GM19043 (cell line): ENCODE data around the gene MRTFB.

Source experiments
- ATAC-seq: cut with Tn5 transposase; IDR thresholded peaks from one replicate; pipeline ENCODE4 v1.9.1; 2021; ENCODE audit warnings: low read depth; ENCODE audit not compliant: unreplicated experiment

The MRTFB gene

DNA sequence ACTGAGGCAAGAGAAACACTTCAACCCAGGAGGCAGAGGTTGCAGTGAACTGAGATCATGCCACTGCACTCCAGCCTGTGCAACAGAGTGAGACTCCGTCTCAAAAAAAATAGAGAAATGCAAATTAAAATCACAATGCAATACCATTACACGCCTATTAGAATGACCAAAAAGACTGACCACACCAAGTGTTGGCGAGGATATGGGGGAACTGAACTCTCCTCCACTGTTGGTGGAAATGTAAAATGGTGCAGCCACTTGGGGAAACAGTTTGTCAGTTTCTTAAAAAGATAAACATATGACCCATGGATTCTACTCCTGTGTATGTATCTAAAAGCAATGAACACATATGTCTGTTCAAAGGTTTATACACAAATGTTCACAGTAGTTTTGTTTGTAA lies 204.8 kb downstream of the MRTFB start:
- no peak for ATAC-seq

DNA sequence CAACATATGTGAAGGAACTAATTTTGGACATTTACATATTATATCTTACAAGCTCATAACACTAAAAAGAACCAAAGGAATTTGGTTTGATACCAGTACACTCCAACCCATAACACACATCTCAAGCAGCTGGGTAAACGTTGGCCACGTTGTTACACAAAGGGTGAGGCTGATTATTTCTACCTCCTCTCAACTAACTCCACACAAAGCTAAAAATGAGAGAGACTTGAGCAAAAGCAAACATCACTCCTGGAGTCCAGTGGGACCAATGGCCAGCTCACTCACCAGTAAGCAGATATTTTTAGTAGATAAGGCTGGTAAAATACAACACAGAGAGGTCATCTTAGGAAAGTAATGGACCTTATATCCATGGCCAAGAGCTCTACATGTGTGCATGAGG lies 207.6 kb downstream of the MRTFB start:
- no peak for ATAC-seq

DNA sequence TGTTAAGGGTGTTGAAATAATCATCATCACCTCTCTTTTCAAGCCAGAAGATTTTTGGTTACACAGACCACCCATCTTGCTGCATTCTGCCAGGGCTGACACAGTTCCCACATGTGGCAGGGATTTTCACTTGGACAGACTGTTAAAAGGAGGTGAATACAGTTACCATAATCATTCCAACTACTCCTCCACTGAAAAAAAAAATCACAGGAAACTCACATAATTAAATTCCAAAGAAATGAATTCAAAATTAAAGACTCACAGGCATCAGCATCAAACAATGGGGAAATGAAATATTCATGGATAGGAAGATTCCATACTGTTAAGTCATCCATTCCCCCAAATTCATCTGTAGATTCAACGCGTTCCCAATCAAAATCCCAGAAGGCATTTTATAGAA lies 209.4 kb downstream of the MRTFB start:
- no peak for ATAC-seq

DNA sequence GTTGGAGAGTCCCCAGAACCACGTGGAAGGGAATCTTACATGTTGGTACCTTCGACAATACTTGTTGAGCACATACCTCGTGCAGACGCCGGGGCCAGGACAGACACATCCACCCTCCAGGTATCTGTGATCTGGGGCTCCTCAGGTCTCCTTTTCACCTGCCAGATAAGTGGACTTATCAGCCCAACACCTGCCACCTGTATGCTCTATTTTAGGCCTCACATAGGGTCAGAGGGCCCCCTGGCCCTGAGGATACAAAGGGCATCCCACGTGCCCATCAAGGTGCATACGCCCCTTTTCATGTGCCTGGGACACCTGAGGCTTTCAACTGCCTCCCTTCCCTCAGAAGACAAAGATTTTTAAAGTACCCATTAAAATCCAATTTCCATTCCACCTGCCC lies 212.7 kb downstream of the MRTFB start:
- no peak for ATAC-seq

DNA sequence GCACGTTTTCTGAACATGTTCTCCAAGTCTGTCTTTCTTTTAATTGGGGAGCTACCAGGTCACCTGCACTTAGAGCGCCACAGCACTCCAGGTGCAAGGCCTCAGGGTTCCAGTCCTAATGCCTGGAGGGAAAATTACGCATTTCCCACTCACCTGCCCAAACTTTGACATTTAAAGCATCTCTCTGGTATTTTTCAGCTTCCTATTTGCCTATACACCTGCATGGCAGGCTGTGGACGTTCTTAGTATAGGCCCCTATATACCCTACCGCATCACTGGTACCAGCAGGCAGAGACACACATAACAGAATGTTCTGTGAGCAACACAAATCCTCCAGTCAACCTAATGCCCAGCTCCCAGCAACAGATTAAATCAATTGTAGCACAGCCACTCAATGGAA lies 213.3 kb downstream of the MRTFB start:
- no peak for ATAC-seq

DNA sequence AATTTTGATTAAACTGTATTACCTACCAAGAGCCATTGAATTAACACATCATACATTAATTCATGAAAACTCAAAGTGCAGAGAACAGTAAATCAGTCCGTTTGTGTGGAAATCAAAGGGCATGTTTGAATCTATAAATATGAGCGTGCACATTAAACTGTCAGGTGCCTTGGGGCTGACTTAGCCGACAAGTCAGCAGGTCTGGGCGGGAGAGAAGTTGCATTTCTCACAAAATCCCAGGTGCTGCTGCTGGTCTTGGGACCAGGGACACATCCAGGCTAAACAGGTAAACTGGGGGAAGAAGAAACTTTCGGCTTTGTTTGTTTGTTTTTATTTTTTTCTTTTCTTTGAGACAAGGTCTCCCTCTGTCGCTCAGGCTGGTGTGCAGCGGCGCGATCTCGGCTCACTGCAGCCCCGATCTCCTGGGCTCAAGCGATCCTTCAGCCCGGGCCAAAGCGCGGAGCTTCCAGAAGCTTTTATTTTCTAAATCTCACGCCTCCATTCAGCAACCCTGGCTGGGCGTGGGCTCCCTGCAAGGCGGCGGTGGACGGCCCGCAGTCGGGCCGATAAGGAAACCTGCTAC lies 213.9 kb downstream of the MRTFB start:
- peak; percentile 35 for ATAC-seq

DNA sequence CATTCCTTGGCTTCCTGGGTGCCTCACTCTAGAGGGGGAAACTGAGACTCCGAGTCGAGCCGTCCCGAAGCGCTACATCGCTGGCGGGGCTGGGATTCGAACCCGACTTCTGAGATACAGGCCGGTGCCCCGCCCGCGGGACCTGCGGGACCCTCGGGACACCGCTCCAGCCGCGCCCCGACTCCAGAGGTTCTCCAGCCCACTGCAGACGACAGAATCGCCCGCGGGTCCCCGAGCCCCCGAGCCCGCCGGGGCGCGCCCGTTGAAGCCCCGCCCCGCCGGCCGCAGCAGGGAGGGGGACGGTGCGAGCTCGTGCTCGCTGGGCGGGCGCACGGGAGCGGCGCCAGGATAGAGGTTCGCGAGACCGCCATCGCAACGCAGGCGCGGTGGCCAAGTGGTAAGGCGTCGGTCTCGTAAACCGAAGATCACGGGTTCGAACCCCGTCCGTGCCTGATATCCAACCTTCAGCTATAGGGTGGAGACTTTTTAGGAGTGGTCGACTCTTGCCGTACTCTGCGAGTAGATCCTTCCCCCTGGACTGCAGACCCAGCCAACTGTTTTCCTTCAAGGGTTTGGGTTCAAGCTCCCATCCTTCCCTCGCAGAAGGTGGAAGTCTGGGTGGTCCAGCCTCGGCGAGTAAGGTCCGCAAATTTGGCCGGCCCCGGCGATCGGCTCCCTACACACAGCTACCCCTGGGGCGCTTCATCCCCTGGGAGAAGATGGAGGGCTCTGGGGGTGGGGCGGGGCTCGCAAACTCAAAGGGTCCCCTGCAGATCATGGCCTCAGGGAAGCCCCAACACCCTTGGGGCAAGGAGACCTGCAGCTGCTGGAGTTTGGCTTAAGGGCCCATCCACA lies 214.6 kb downstream of the MRTFB start:
- ATAC-seq = peak; percentile 64

DNA sequence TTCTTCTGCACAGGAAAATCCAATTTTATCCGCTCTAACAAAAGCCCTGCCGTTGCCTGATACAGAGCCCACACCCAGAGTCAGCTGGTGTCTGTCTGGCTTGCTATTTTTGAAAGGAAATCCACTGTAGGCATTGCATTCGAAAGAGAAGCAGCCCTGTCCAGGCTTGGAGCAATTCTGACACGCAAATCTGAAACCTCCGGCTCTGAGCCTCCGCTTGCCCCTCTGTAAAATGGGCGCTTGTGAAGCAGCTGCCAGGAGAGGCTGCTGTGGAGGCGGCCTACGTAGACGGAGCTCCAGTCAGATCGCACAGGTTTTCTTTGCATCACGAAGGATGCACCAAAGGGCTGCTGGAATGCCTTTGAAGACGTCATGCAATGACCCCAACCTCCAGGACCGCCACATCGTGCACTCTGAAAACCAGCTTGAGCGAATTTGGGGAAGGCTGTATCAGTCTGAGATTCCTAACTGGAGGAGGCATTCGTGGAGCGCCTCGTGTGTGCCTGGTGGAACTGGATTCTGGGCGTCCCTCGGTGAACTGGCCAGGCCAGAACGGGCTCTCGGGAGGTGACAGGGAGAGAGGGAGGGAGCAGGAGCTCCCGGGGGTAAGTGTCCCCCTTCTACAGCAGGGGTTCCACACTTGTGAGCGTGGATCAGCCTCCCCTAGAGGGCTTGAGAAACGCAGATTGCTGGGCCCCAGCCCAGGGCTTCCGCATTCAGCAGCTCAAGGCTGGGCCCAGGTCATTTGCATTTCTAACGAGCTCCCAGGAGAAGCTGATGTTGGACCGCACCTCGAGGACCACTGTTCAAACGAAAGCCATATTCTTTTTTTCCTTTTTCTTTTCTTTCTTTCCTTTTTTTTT lies 215.5 kb downstream of the MRTFB start:
- no peak for ATAC-seq

GRCh38 chr16:14289692-14290340 lies 218.7 kb downstream of the MRTFB start:
- no peak for ATAC-seq

DNA sequence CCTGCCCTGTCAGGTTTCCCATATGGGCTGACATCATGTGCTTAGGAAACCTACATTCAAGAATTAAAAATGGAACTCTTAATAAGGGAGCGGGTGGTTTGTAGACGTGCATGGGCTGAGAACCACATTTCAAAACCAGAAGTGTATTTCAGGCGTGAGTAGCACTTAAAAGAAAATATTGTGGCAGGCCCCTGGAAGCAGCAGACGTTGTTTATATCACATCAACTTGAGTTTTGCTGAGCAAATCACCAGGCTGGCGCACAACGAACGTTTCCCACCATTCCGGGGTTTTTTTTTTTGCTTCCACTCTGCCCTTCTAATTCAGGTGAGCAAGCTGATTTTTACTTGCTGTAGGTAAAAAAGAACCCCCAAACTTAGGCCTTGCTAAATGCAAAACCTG lies 220.2 kb downstream of the MRTFB start:
- ATAC-seq = no peak

GRCh38 chr16:14292051-14292825 lies 221.1 kb downstream of the MRTFB start:
- no peak for ATAC-seq

GRCh38 chr16:14296663-14297062 lies 225.5 kb downstream of the MRTFB start:
- ATAC-seq = no peak

- no peak for ATAC-seq
These were observed 227.4 kb downstream of the MRTFB start for GRCh38 chr16:14298374-14299122.

GRCh38 chr16:14300705-14301168 lies 229.6 kb downstream of the MRTFB start:
- no peak for ATAC-seq

GRCh38 chr16:14301169-14302030 lies 230.3 kb downstream of the MRTFB start:
- no peak for ATAC-seq

GRCh38 chr16:14302031-14302398 lies 230.9 kb downstream of the MRTFB start:
- ATAC-seq = peak; percentile 54

DNA sequence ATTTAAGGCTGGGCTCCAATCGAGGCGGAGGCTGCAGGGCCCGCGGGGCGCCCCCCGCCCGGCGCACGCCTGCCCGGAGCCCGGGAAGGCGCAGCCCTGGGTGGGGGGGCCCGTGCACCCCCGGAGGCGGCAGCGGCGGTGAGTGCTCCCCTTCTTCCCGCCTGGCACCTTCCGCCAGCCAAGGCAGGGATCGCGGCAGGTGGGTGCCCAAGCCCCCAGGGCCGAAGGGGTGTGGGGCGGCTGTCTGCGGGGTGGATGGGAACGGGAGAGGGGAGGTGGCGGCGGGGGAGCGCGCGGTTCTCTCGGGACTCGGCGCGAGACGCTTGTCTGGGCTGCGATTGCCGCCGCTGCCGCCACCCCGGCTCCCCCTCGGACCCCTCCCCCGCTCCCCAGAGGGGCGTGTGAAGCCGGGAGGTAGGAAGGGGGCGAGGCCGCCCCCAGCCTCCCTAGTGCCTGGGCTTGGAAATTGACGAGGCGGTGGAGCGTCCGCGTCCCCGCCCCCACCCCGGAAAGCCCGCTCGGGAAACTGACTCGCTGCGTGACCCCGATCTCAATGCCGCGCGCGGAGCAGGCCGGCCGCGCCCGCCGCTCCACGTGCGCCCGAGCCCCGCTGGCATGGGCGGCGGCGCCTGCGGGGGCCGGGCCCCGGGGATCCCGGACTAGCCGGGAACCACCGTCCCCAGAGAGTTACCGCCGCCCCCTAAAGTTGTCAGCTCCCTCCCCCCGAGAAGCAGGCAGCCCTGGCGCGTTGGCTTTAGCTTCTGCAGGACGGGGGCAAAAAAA lies 231.5 kb downstream of the MRTFB start:
- peak; percentile 27 for ATAC-seq

DNA sequence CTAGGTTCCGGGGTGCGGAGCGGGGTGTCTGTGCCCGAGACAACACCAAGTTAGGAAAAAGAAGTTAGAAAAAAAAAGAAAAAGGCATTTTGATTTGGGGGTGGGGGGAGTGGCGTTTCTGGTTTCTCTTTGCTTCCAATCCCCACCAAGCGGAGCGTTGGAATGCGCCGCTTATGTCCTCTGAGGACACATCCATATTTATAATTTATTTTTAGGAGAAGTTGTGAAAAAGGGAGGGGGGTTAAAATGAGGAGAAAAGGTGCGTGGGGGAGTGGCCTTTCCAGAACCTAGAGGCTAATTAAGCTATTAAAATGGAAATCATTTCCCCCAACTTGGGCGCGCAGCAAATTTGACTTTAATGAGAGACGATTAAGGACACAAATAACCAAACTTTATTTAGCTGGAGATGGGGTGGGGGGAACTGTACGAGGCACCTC lies 232.1 kb downstream of the MRTFB start:
- no peak for ATAC-seq
